Activated gamma-delta T cell treated with anti-CD3 and anti-CD28 coated beads, Interleukin-2, amount 50 U/mL, for 16 hours (primary cell): ENCODE data around the gene RSPH4A.
A peak's percentile ranks its signal among the peaks of the same experiment; 100 is the strongest.
"Not testable (repeated sequence)": the region's sequence is repeated elsewhere in the genome, so short reads cannot be mapped to it uniquely, and the experiment has no call there.

ENCODE experiments used
- DNase-seq: peaks from one replicate; pipeline ENCODE4 v3.0.0-alpha.2; 2020; ENCODE audit warnings: low read depth

Gene RSPH4A

GRCh38 chr6:116615937-116616736, at the start of gene RSPH4A:
TSS of gene RSPH4A (plus strand) at chr6:116616479. CDS start at chr6:116616624, 145 bp downstream.
- peak; percentile 24 for DNase-seq

- DNase-seq = no peak
Observed at GRCh38 chr6:116568111-116568510, 48.2 kb upstream of the RSPH4A start.

- no peak for DNase-seq
Observed at GRCh38 chr6:116568821-116569755, 47.2 kb upstream of the RSPH4A start.

GRCh38 chr6:116570856-116571682, 45.2 kb upstream of the RSPH4A start, which contains the start of gene RWDD1:
TSS of gene RWDD1 (plus strand) at chr6:116571504. CDS start at chr6:116571583, 79 bp downstream.
- DNase-seq = peak; percentile 97

- no peak for DNase-seq
Observed at GRCh38 chr6:116571683-116572000, 44.6 kb upstream of the RSPH4A start.

- no peak for DNase-seq
Observed at GRCh38 chr6:116572162-116572561, 44.1 kb upstream of the RSPH4A start.

GRCh38 chr6:116575227-116575626, 41.1 kb upstream of the RSPH4A start:
- no peak for DNase-seq

- no peak for DNase-seq
Observed at GRCh38 chr6:116577486-116577885, 38.8 kb upstream of the RSPH4A start.

GRCh38 chr6:116578335-116578734, 37.9 kb upstream of the RSPH4A start:
- DNase-seq = no peak

- no peak for DNase-seq
Observed at GRCh38 chr6:116579143-116579542, 37.1 kb upstream of the RSPH4A start.

- DNase-seq = no peak
Observed at GRCh38 chr6:116580198-116580597, 36.1 kb upstream of the RSPH4A start.

- DNase-seq = no peak
Observed at GRCh38 chr6:116586276-116586675, 30.0 kb upstream of the RSPH4A start.

- DNase-seq = no peak
Observed at GRCh38 chr6:116586738-116587137, 29.5 kb upstream of the RSPH4A start.

- DNase-seq = no peak
Observed at GRCh38 chr6:116595247-116595646, 21.0 kb upstream of the RSPH4A start.

GRCh38 chr6:116596815-116597214, 19.5 kb upstream of the RSPH4A start:
- no peak for DNase-seq

- DNase-seq = not testable (repeated sequence)
Observed at GRCh38 chr6:116603916-116604315, 12.4 kb upstream of the RSPH4A start.

- not testable (repeated sequence) for DNase-seq
Observed at GRCh38 chr6:116604868-116605267, 11.4 kb upstream of the RSPH4A start.

- no peak for DNase-seq
Observed at GRCh38 chr6:116605935-116606334, 10.3 kb upstream of the RSPH4A start.

GRCh38 chr6:116611056-116611455, 5.2 kb upstream of the RSPH4A start:
- no peak for DNase-seq

GRCh38 chr6:116616737-116617053, 416 bp downstream of the RSPH4A start:
- no peak for DNase-seq

- no peak for DNase-seq
Observed at GRCh38 chr6:116624036-116624805, 7.9 kb downstream of the RSPH4A start.
